Measurements from ENCODE around the gene RAB30. TPM values are rescaled to one million over a fixed set of nuclear protein-coding genes. Genes with fewer than 3 reads are reported as not detected.

The RAB30 gene
- total RNA-seq, 4 donors from 2014 or later = 29.8 to 57.1 (median 33.9) TPM

DNA sequence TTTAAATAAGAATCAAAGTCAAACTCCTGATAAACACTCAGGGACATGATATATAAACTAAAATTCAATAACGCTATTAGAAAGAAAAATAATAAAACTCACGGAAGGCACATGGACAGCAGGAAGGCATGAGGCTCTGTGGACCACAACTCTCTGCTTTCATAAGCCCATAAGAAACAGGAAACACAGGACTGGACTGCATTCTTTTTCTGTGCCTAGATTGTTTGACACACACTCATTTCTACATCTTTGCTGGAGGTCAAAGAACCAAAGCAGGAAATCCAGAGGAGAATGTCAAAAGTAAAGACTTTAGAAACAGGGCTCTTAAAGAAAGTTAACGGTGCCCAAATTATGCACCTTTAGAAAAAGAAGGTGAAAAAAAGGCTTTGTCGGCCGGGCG lies 71.3 kb downstream of the RAB30 start:
- in situ Hi-C loops (cut with MboI; ENCODE audit: low sequenced_read_pairs in 4 of 4) = no loop called here
- Histone ChIP-seq H3K4me3 (no peak overlapping the region), H3K9me3 (no peaks in the 10 kb centered on the region), H3K27me3 (no peaks in the 10 kb centered on the region), H3K4me1 (peaks cover 87 to 95% of the 10 kb centered on the region in 2 donors), H3K36me3 (no peaks in the 10 kb centered on the region), H3K27ac (peak overlapping the region; percentile 41 to 75 (median 62))
- TF ChIP-seq POLR2A (IDR thresholded peaks at IDR 0.05) = no peak
- TF ChIP-seq, protein P1, sequence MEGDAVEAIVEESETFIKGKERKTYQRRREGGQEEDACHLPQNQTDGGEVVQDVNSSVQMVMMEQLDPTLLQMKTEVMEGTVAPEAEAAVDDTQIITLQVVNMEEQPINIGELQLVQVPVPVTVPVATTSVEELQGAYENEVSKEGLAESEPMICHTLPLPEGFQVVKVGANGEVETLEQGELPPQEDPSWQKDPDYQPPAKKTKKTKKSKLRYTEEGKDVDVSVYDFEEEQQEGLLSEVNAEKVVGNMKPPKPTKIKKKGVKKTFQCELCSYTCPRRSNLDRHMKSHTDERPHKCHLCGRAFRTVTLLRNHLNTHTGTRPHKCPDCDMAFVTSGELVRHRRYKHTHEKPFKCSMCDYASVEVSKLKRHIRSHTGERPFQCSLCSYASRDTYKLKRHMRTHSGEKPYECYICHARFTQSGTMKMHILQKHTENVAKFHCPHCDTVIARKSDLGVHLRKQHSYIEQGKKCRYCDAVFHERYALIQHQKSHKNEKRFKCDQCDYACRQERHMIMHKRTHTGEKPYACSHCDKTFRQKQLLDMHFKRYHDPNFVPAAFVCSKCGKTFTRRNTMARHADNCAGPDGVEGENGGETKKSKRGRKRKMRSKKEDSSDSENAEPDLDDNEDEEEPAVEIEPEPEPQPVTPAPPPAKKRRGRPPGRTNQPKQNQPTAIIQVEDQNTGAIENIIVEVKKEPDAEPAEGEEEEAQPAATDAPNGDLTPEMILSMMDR (IDR thresholded peaks at IDR 0.05 in 4 of 5, conservative IDR thresholded peaks at IDR 0.05 in 1 of 5) = no peak
- DNase-seq (no peak), ATAC-seq (no peak)
- intact Hi-C loops (cut with DNase I; ENCODE audit: low total_unique reads) = loop anchor here (5.0 to 10.0 kb wide), 2 partner anchors 72 to 284 kb away; partner anchors contain the start of genes CCDC90B and RAB30

DNA sequence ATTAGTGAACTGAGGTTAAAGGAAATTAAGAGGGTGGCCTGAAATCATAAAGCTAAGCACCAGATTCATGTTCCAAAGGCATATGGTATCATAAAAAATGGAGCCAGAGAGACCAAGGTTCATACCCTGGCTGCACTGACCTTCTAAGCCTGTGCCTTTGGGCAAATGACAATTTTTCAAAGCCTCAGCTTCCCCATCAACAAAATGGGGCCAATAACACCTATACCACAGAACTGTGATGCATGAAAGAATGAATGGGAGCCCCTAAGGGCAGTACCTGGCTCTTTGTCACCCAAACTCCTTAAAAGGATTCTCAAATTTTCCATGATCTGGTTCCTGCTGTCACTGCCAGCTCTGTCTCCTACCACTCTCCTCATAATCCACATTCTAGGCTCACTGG lies 72.5 kb downstream of the RAB30 start:
- Histone ChIP-seq H3K36me3 (no peaks in the 10 kb centered on the region), H3K27me3 (no peaks in the 10 kb centered on the region), H3K4me1 (peaks cover 87 to 95% of the 10 kb centered on the region in 2 donors), H3K27ac (peak overlapping the region; percentile 41 to 75 (median 62)), H3K4me3 (no peak overlapping the region), H3K9me3 (no peaks in the 10 kb centered on the region)
- no peak for ATAC-seq
- intact Hi-C loops (cut with DNase I; ENCODE audit: low total_unique reads) (loop anchor here (5.0 kb wide), 1 partner anchor 97 kb away; the partner anchor contains the start of genes DDIAS and PRCP), in situ Hi-C loops (cut with MboI; ENCODE audit: low sequenced_read_pairs in 4 of 4) (no loop called here)
- TF ChIP-seq, protein P1 (IDR thresholded peaks at IDR 0.05 in 4 of 5, conservative IDR thresholded peaks at IDR 0.05 in 1 of 5) = no peak
- TF ChIP-seq POLR2A (IDR thresholded peaks at IDR 0.05) = no peak
- no peak for DNase-seq

DNA sequence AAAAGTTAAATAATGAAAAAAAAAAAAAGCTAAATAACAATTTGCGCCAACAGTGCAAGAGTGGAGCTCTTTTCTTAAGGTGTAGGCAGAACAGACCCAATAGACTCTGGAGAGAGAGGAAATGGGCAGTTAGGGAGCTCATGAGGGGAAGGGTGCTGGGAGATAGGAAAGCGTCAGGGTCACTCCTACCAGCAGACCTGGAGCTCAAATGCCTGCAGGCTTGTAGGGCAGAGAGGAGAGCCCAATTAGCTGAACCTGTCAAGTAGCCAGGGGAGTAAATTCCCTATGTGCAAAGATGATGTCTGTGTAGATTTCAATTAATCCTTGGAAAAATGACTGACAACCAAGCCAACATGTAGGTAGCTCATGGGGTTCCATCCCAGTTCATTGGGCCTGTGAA lies 73.0 kb downstream of the RAB30 start:
- in situ Hi-C loops (cut with MboI; ENCODE audit: low sequenced_read_pairs in 4 of 4) = no loop called here
- Histone ChIP-seq H3K4me3 (no peak overlapping the region), H3K4me1 (peaks cover 88 to 95% of the 10 kb centered on the region in 2 donors), H3K9me3 (no peaks in the 10 kb centered on the region), H3K27ac (peak overlapping the region; percentile 34 to 75 (median 62)), H3K27me3 (no peaks in the 10 kb centered on the region), H3K36me3 (no peaks in the 10 kb centered on the region)
- no peak for ATAC-seq
- intact Hi-C loops (cut with DNase I; ENCODE audit: low total_unique reads) = loop anchor here (5.0 kb wide), 1 partner anchor 96 kb away; the partner anchor contains the start of genes DDIAS and PRCP
- no peak for DNase-seq
- no peak for TF ChIP-seq POLR2A (IDR thresholded peaks at IDR 0.05)
- TF ChIP-seq, protein P1 (IDR thresholded peaks at IDR 0.05 in 4 of 5, conservative IDR thresholded peaks at IDR 0.05 in 1 of 5) = no peak

DNA sequence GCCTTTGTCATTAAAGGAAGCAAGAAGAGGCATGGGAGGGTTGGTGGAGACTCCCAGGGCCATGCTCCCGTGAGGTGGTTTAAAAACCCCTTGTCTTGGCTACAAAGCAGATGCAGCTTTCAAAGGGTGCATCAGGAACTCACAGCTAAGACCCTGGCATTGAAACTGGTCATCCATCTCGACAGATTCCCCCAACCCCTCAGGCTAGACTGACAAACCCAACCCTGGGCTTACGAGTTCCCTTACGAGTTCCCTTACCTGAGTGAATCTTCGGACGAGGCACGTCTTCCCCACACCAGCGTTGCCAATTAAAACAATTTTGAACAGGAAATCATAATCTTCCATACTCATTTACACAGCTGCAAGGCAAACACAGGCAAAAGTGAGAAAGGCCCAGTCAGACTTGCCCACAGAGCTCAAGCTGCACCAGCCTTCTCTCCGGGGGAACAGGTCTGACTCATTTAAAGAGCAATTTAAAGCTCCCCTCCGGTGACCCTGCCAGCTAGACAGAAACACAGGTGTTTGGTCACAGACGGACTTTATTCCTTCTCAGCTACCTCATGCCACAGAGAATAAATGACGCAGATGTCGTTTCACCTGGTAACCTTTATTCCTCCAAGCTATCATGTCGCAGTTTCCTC lies 74.6 kb downstream of the RAB30 start:
- Histone ChIP-seq H3K36me3 (no peaks in the 10 kb centered on the region), H3K4me1 (peaks cover 92 to 97% of the 10 kb centered on the region in 2 donors), H3K27me3 (no peaks in the 10 kb centered on the region), H3K4me3 (peak overlapping the region in 2 of 4 donors; percentile 11 to 24), H3K27ac (peak overlapping the region; percentile 55 to 75 (median 69)), H3K9me3 (no peaks in the 10 kb centered on the region)
- DNase-seq = peak in 1 of 2 donors; percentile 52
- in situ Hi-C loops (cut with MboI; ENCODE audit: low sequenced_read_pairs in 4 of 4) = no loop called here
- intact Hi-C loops (cut with DNase I; ENCODE audit: low total_unique reads) = loop anchor here (2.0 to 5.0 kb wide), 2 partner anchors 95 to 160 kb away; partner anchors contain the start of genes DDIAS, PCF11 and PRCP
- TF ChIP-seq, protein P1 (IDR thresholded peaks at IDR 0.05 in 4 of 5, conservative IDR thresholded peaks at IDR 0.05 in 1 of 5) = no peak
- peak in 1 of 2 donors; percentile 20 for TF ChIP-seq POLR2A (IDR thresholded peaks at IDR 0.05)
- peak; percentile 37 to 57 for ATAC-seq

Data from gastrocnemius medialis (tissue), 4 donors.